HUES6 (cell line): ENCODE data around the gene FIS1.
"Not testable (repeated sequence)": the region's sequence is repeated elsewhere in the genome, so short reads cannot be mapped to it uniquely, and the experiment has no call there.

Source experiments
- H3K27ac ChIP-seq: 2 replicates; pipeline ENCODE4 v1.7.0; 2013; ENCODE audit warnings: low read depth, mild to moderate bottlenecking, low read length, inconsistent platforms
- H3K27me3 ChIP-seq: 2 replicates; pipeline ENCODE4 v1.6.1; 2013; ENCODE audit warnings: low read length; ENCODE audit not compliant: control insufficient read depth, insufficient read depth
- H3K36me3 ChIP-seq: 2 replicates; pipeline ENCODE4 v1.6.1; 2013; ENCODE audit warnings: low read length; ENCODE audit not compliant: control insufficient read depth, insufficient read depth
- H3K4me1 ChIP-seq: 2 replicates; pipeline ENCODE4 v1.6.1; 2013; ENCODE audit warnings: low read length; ENCODE audit not compliant: control insufficient read depth, insufficient read depth
- H3K4me3 ChIP-seq: 2 replicates; pipeline ENCODE4 v1.5.1; 2013; ENCODE audit warnings: low read depth, low read length
- H3K9ac ChIP-seq: one replicate; pipeline ENCODE4 v1.6.1; 2013; ENCODE audit warnings: mild to moderate bottlenecking, low read length
- H3K9me3 ChIP-seq: 2 replicates; pipeline ENCODE4 v1.6.1; 2013; ENCODE audit warnings: low read depth, low read length; ENCODE audit not compliant: control insufficient read depth, insufficient read depth

Gene FIS1

DNA sequence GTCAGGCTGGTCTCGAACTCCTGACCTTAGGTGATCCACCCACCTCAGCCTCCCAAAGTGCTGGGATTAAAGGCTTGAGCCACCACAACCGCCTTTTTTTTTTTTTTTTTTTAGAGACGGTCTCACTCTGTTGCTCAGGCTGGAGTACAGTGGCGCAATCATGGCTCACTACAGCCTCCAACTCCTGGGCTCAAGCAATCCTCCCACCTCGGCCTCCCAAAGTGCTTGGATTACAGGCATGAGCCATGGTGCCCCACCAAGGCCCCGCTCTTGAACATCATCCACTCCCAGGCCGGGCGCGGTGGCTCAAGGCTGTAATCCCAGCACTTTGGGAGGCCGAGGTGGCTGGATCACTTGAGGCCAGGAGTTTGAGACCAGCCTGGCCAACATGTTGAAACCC lies 45.4 kb downstream of the FIS1 start:
- not testable (repeated sequence) for H3K9ac ChIP-seq, H3K9me3 ChIP-seq, H3K4me3 ChIP-seq, H3K36me3 ChIP-seq, H3K27ac ChIP-seq
- H3K4me1 ChIP-seq = peaks cover 16% of the 10 kb centered on the region
- H3K27me3 ChIP-seq = peaks cover 15% of the 10 kb centered on the region; the same call in 1 of the 2 replicates

DNA sequence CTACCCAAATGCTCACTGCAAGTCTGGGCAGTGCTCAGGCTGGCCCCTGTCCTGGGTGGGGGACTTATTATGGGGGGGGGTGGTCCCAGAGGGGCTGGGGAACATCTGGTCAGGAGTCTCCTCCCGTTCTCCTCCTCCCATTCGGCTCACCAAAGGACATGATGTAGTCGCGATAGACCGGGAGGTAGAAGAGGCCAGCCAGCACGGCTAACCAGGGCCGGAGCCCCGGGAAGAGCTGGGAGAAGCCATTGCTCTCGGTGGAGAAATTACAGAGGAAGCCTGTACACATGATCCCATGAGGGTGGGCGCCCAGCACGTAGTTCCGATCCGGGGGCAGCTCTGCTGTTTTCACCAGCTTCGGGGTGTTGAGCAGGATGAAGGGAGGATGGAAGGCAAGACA lies 46.4 kb downstream of the FIS1 start:
- H3K36me3 ChIP-seq = no peaks in the 10 kb centered on the region
- peaks cover 16% of the 10 kb centered on the region for H3K4me1 ChIP-seq
- H3K9ac ChIP-seq = no peak overlapping the region
- H3K9me3 ChIP-seq = no peaks in the 10 kb centered on the region
- H3K27me3 ChIP-seq = peaks cover 15% of the 10 kb centered on the region; the same call in 1 of the 2 replicates
- H3K4me3 ChIP-seq = no peak overlapping the region
- no peak overlapping the region for H3K27ac ChIP-seq

GRCh38 chr7:101197991-101198390 lies 46.9 kb downstream of the FIS1 start:
- no peak overlapping the region for H3K27ac ChIP-seq
- no peaks in the 10 kb centered on the region for H3K36me3 ChIP-seq
- H3K4me1 ChIP-seq = peaks cover 16% of the 10 kb centered on the region
- no peaks in the 10 kb centered on the region for H3K9me3 ChIP-seq
- no peak overlapping the region for H3K9ac ChIP-seq
- peaks cover 15% of the 10 kb centered on the region; the same call in 1 of the 2 replicates for H3K27me3 ChIP-seq
- no peak overlapping the region for H3K4me3 ChIP-seq

DNA sequence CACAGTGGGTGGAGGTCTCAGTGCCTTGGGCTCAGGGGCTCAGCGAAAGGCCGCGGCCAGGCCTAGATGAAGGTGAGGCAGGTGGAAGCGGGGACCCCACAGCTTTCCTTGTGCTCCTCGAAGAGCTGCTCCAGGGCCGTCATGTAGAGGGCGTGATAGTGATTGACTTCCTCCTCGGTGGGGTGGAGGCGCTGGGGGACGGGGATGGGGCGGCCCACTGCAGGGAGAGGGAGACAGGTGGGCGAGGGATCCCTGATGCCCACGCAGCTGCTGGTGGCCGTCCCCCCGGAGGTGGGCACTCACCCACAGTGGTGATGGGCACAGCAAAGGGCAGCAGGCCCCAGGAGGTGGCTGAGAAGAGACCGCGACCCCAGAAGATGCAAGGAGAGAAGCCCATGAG lies 49.0 kb downstream of the FIS1 start:
- Histone ChIP-seq H3K4me3 (no peak overlapping the region), H3K4me1 (peaks cover 12% of the 10 kb centered on the region), H3K27ac (no peak overlapping the region), H3K27me3 (no peaks in the 10 kb centered on the region), H3K9ac (no peak overlapping the region), H3K36me3 (no peaks in the 10 kb centered on the region), H3K9me3 (no peaks in the 10 kb centered on the region)
